GM23248 (cell line): ENCODE measurements around the gene WDR18. TPM values are rescaled to one million over a fixed set of nuclear protein-coding genes. Genes with fewer than 3 reads are reported as not detected.

Experiments used
- DNase-seq: peaks from one replicate; pipeline ENCODE4 v3.0.0-alpha.2; 2015
- H2AFZ ChIP-seq: fragments of 200-600 bp; sonication (generic); 2 replicates; pipeline ENCODE4 v1.6.1; 2016; ENCODE audit warnings: antibody characterized with exemption
- H3F3A ChIP-seq: fragments of 200-600 bp; sonication (generic); 2 replicates; pipeline ENCODE4 v1.6.1; 2016; ENCODE audit warnings: mild to moderate bottlenecking, antibody characterized with exemption, mixed run types; ENCODE audit not compliant: insufficient read depth
- H3K27ac ChIP-seq: fragments of 200-600 bp; sonication (generic); 2 replicates; pipeline ENCODE4 v1.5.1; 2016; ENCODE audit warnings: mild to moderate bottlenecking
- H3K27me3 ChIP-seq: fragments of 200-600 bp; sonication (generic); replicated peaks from 2 replicates; pipeline ENCODE4 v1.6.1; 2016; ENCODE audit warnings: mild to moderate bottlenecking; ENCODE audit not compliant: insufficient read depth
- H3K36me3 ChIP-seq: fragments of 200-600 bp; sonication (generic); 2 replicates; pipeline ENCODE4 v1.6.1; 2016; ENCODE audit warnings: low read depth, mild to moderate bottlenecking
- H3K4me1 ChIP-seq: fragments of 200-600 bp; sonication (generic); 2 replicates; pipeline ENCODE4 v1.6.1; 2016; ENCODE audit warnings: mild to moderate bottlenecking; ENCODE audit not compliant: insufficient read depth
- H3K4me2 ChIP-seq: fragments of 200-600 bp; sonication (generic); one replicate; pipeline ENCODE4 v1.6.1; 2016; ENCODE audit warnings: mild to moderate bottlenecking; ENCODE audit not compliant: unreplicated experiment
- H3K4me3 ChIP-seq: fragments of 200-600 bp; sonication (generic); 2 replicates; pipeline ENCODE4 v1.5.1; 2016; ENCODE audit warnings: mild to moderate bottlenecking
- H3K79me2 ChIP-seq: fragments of 200-600 bp; sonication (generic); 2 replicates; pipeline ENCODE4 v1.6.1; 2016; ENCODE audit warnings: mild to moderate bottlenecking; ENCODE audit not compliant: insufficient read depth
- H3K9ac ChIP-seq: fragments of 200-600 bp; sonication (generic); 2 replicates; pipeline ENCODE4 v1.6.1; 2016; ENCODE audit warnings: mild to moderate bottlenecking
- H3K9me2 ChIP-seq: fragments of 200-600 bp; sonication (generic); 2 replicates; pipeline ENCODE4 v1.6.1; 2016; ENCODE audit warnings: mixed run types, mild to moderate bottlenecking, moderate library complexity; ENCODE audit not compliant: insufficient read depth
- H3K9me3 ChIP-seq: fragments of 200-600 bp; sonication (generic); one replicate; pipeline ENCODE4 v1.6.1; 2017; ENCODE audit warnings: low read depth
- H4K20me1 ChIP-seq: fragments of 200-600 bp; sonication (generic); 2 replicates; pipeline ENCODE4 v1.6.0; 2016; ENCODE audit not compliant: insufficient read depth
- EZH2 ChIP-seq: fragments of 200-600 bp; sonication (generic); IDR thresholded peaks from 2 replicates; pipeline ENCODE4 v1.6.1; 2018; ENCODE audit warnings: antibody characterized with exemption, mild to moderate bottlenecking; ENCODE audit not compliant: insufficient read depth, poor library complexity, severe bottlenecking
- EZH2phosphoT487 ChIP-seq: fragments of 200-600 bp; sonication (generic); IDR thresholded peaks from 2 replicates; pipeline ENCODE4 v1.6.1; 2018; ENCODE audit warnings: antibody characterized with exemption, moderate library complexity, mild to moderate bottlenecking, low read depth; ENCODE audit not compliant: insufficient read depth
- WGBS, 2 experiments: methylation state at CpG; one replicate each; pipeline ENCODE4 v1.1.6; 2015 to 2017; ENCODE audit warnings: low lambda C conversion rate in 2 of 2, low coverage in 1 of 2; ENCODE audit errors: missing lambda C conversion rate in 2 of 2; 5-methylcytosine and 5-hydroxymethylcytosine counted together
- in situ Hi-C: fragments of 300-500 bp; cut with MboI; formaldehyde crosslinking; loops from 2 replicates; pipeline ENCODE4 v1.15.0; 2020
- polyA plus RNA-seq: library from polyadenylated mRNA; unstranded; fragments of >200 nt; fragmentation: Nextera tagmentation; extraction: Ambion mirVana; gene quantifications from 2 replicates; pipeline ENCODE4 v1.2.1, GENCODE V29; 2016
- total RNA-seq: library from RNA; depleted of rRNA; stranded (reverse); fragments of >200 nt; shearing (Covaris generic); gene quantifications from 2 replicates; pipeline ENCODE4 v1.2.3, GENCODE V29; 2014

The WDR18 gene
- total and polyA plus RNA-seq, 2 experiments from 2014 or later = 83.4 to 157 TPM

- peaks cover 11% of the 10 kb centered on the region; the same call in 1 of the 2 replicates for H3K4me1 ChIP-seq
- H4K20me1 ChIP-seq = no peaks in the 10 kb centered on the region
- in situ Hi-C loops = loop anchor here (10.0 kb wide), 1 partner anchor 208 kb away; no protein-coding TSS in a partner anchor
- peak overlapping the region; percentile 97 for H2AFZ ChIP-seq
- H3K27ac ChIP-seq = 0 out of 2 replicates have a peak overlapping the region, but pooled peaks have one; percentile 81
- H3F3A ChIP-seq = peaks cover 6% of the 10 kb centered on the region
- H3K9me2 ChIP-seq = no peaks in the 10 kb centered on the region
- H3K4me3 ChIP-seq = peak overlapping the region; percentile 65
- H3K9ac ChIP-seq = peak overlapping the region; percentile 28; the same call in 1 of the 2 replicates
- no peaks in the 10 kb centered on the region for H3K36me3 ChIP-seq
- H3K79me2 ChIP-seq = peaks cover 25% of the 10 kb centered on the region
- DNase-seq = peak; percentile 80
- WGBS, 2 experiments = 1 to 2% methylated on average over 34 to 40 of the region's 46 CpGs
- H3K9me3 ChIP-seq = no peaks in the 10 kb centered on the region
- TF ChIP-seq EZH2phosphoT487 = no peak
- TF ChIP-seq EZH2 = no peak
- H3K4me2 ChIP-seq = peak overlapping the region; percentile 78
- no peaks in the 10 kb centered on the region for H3K27me3 ChIP-seq
Measured at GRCh38 chr19:982567-983170, 1.5 kb upstream of the WDR18 start.

- Histone ChIP-seq H3K9me3 (no peaks in the 10 kb centered on the region), H3F3A (peaks cover 11% of the 10 kb centered on the region), H3K4me1 (peaks cover 11% of the 10 kb centered on the region; the same call in 1 of the 2 replicates), H3K9ac (no peak overlapping the region), H3K27me3 (no peaks in the 10 kb centered on the region), H3K9me2 (no peaks in the 10 kb centered on the region), H2AFZ (no peak overlapping the region), H4K20me1 (no peaks in the 10 kb centered on the region), H3K4me2 (no peak overlapping the region), H3K4me3 (no peak overlapping the region), H3K36me3 (no peaks in the 10 kb centered on the region; the same call in 1 of the 2 replicates), H3K79me2 (peaks cover 25% of the 10 kb centered on the region), H3K27ac (no peak overlapping the region)
- WGBS, 2 experiments = 91% methylated on average over 14 of the region's 14 CpGs
- in situ Hi-C loops = loop anchor here (10.0 kb wide), 1 partner anchor 211 kb away; no protein-coding TSS in a partner anchor
- no peak for DNase-seq
- TF ChIP-seq EZH2phosphoT487 (no peak), EZH2 (no peak)
Measured at GRCh38 chr19:986083-986482, 1.9 kb downstream of the WDR18 start.

DNA sequence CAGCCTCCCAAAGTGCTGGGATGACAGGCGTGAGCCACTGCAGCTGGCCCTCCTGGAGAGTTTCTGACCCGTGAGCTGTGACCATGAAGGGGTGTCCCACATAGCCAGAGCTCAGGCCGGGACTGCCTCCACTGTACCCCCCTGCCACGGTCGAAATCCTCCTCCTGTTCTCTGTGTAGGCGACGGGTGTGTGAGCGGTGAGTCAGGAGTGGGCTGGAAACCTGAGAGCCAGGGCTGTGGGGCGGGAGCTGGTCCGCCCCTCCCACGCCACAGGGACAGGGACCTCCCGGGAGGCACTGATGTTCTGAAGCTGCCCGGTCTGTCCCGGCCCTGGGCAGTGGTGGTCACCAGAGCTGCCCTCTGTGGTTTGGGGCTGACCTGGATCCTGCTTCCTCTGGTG is 3.9 kb downstream of the WDR18 start:
- DNase-seq = no peak
- Histone ChIP-seq H3F3A (peaks cover 12% of the 10 kb centered on the region), H3K9me2 (no peaks in the 10 kb centered on the region), H3K4me2 (no peak overlapping the region), H4K20me1 (no peaks in the 10 kb centered on the region), H3K4me3 (no peak overlapping the region), H3K9ac (no peak overlapping the region), H3K79me2 (peaks cover 25% of the 10 kb centered on the region), H3K4me1 (peaks cover 11% of the 10 kb centered on the region; the same call in 1 of the 2 replicates), H3K9me3 (no peaks in the 10 kb centered on the region), H3K36me3 (no peaks in the 10 kb centered on the region; the same call in 1 of the 2 replicates), H3K27ac (no peak overlapping the region), H3K27me3 (no peaks in the 10 kb centered on the region), H2AFZ (no peak overlapping the region)
- in situ Hi-C loops = loop anchor here (10.0 kb wide), 1 partner anchor 213 kb away; no protein-coding TSS in a partner anchor
- 81 to 88% methylated on average over 14 of the region's 14 CpGs for WGBS, 2 experiments
- TF ChIP-seq EZH2 (no peak), EZH2phosphoT487 (no peak)

GRCh38 chr19:988510-988909 is 4.4 kb downstream of the WDR18 start:
- in situ Hi-C loops = loop anchor here (10.0 kb wide), 1 partner anchor 214 kb away; no protein-coding TSS in a partner anchor
- no peak for DNase-seq

More at GRCh38 chr19:988510-988909, 4.4 kb downstream of the WDR18 start:
- Histone ChIP-seq H3K9ac (no peak overlapping the region), H3F3A (peaks cover 8% of the 10 kb centered on the region), H2AFZ (no peak overlapping the region), H3K9me2 (no peaks in the 10 kb centered on the region), H3K79me2 (peaks cover 25% of the 10 kb centered on the region), H3K36me3 (no peaks in the 10 kb centered on the region; the same call in 1 of the 2 replicates), H3K4me1 (peaks cover 8% of the 10 kb centered on the region; the same call in 1 of the 2 replicates), H3K9me3 (no peaks in the 10 kb centered on the region), H3K4me2 (no peak overlapping the region), H4K20me1 (no peaks in the 10 kb centered on the region), H3K27me3 (no peaks in the 10 kb centered on the region), H3K4me3 (no peak overlapping the region), H3K27ac (no peak overlapping the region)
- no peak for TF ChIP-seq EZH2phosphoT487
- no peak for TF ChIP-seq EZH2
- WGBS, 2 experiments = 90 to 93% methylated on average over 15 of the region's 15 CpGs
